Body of pancreas (tissue), 4 donors: Measurements from ENCODE around the gene STK35. TPM values are rescaled to one million over a fixed set of nuclear protein-coding genes. Genes with fewer than 3 reads are reported as not detected.

ENCODE experiments used
- ATAC-seq: fragments of 150-250 bp; one replicate; pipeline ENCODE4 v1.9.1; 2016
- DNase-seq, 4 donors: peaks; one replicate each; pipeline ENCODE4 v3.0.0-alpha.2; 2019
- H3K27ac ChIP-seq, 4 donors: fragments of 200-600 bp; sonication (generic); 1 replicate in 3 of 4; 2 replicates in 1 of 4; pipeline versions ENCODE4 v1.5.1 to v1.6.1; 2016 to 2019; ENCODE audit warnings: mild to moderate bottlenecking in 1 of 4, mixed read lengths in 1 of 4, moderate library complexity in 1 of 4
- H3K27me3 ChIP-seq, 2 donors: fragments of 200-600 bp; sonication (generic); one replicate each; pipeline ENCODE4 v1.6.0; 2016; ENCODE audit warnings: mild to moderate bottlenecking in 1 of 2
- H3K36me3 ChIP-seq, 2 donors: fragments of 200-600 bp; sonication (generic); replicated peaks in 1 of 2; 2 replicates each; pipeline ENCODE4 v1.5.1; 2016; ENCODE audit warnings: low read depth in 2 of 2; ENCODE audit not compliant: insufficient read depth in 1 of 2
- H3K4me1 ChIP-seq: fragments of 200-600 bp; sonication (generic); one replicate; pipeline ENCODE4 v1.6.0; 2016
- H3K4me3 ChIP-seq, 2 donors: fragments of 200-600 bp; sonication (generic); 1 replicate in 1 of 2; 2 replicates in 1 of 2; pipeline ENCODE4 v1.5.1; 2016 to 2019
- H3K9me3 ChIP-seq, 3 donors: fragments of 200-600 bp; sonication (generic); 1 replicate in 2 of 3; 2 replicates in 1 of 3; pipeline ENCODE4 v1.5.1; 2016
- CTCF ChIP-seq, 7 experiments: fragments of 450-650 bp in 4 of 7; fragments of 200-600 bp in 3 of 7; sonication (generic) in 3 of 7; IDR thresholded peaks; one replicate each; pipeline ENCODE4 v1.5.1; 2016 to 2019; ENCODE audit warnings: antibody characterized with exemption in 7 of 7
- POLR2A ChIP-seq, 3 donors: fragments of 450-650 bp; IDR thresholded peaks; one replicate each; pipeline ENCODE4 v1.6.1; 2016; ENCODE audit warnings: antibody characterized with exemption in 3 of 3, mild to moderate bottlenecking in 2 of 3
- WGBS, 2 donors: methylation state at CpG; one replicate each; pipeline ENCODE4 v1.1.5; 2017; 5-methylcytosine and 5-hydroxymethylcytosine counted together
- intact Hi-C: fragments of 100-400 bp; cut with DNase I; formaldehyde crosslinking; loops from one replicate; pipeline ENCODE4 v1.15.1; 2023
- total RNA-seq, 2 donors: library from RNA; depleted of rRNA; stranded (reverse); fragments of >200 nt; gene quantifications; one replicate each; pipeline ENCODE4 v1.1.0, GENCODE V29; 2016

STK35 gene
- total RNA-seq, 2 donors from 2014 or later = 8.6 to 22.7 TPM

- no peaks in the 10 kb centered on the region for H3K9me3 ChIP-seq
- H3K36me3 ChIP-seq = no peaks in the 10 kb centered on the region
- TF ChIP-seq CTCF (IDR thresholded peaks at IDR 0.05) (no peak), POLR2A (IDR thresholded peaks at IDR 0.05) (no peak)
- no peak for DNase-seq
- 76 to 85% methylated on average over 2 of the region's 2 CpGs for WGBS, 2 donors
- no peaks in the 10 kb centered on the region for H3K4me1 ChIP-seq
- no peaks in the 10 kb centered on the region for H3K27me3 ChIP-seq
- H3K4me3 ChIP-seq = no peak overlapping the region
- no peak overlapping the region for H3K27ac ChIP-seq
- intact Hi-C loops = no loop called here
- ATAC-seq = no peak
Measured at GRCh38 chr20:2138396-2138795, 36.8 kb downstream of the STK35 start.

- H3K27me3 ChIP-seq = no peaks in the 10 kb centered on the region
- no peak overlapping the region for H3K27ac ChIP-seq
- H3K36me3 ChIP-seq = no peaks in the 10 kb centered on the region
- H3K4me1 ChIP-seq = no peaks in the 10 kb centered on the region
- ATAC-seq (no peak), DNase-seq (no peak)
- TF ChIP-seq CTCF (IDR thresholded peaks at IDR 0.05) = no peak
- TF ChIP-seq POLR2A (IDR thresholded peaks at IDR 0.05) = no peak
- intact Hi-C loops = no loop called here
- H3K4me3 ChIP-seq = no peak overlapping the region
- H3K9me3 ChIP-seq = no peaks in the 10 kb centered on the region
- 92 to 94% methylated on average over 5 to 6 of the region's 6 CpGs for WGBS, 2 donors
Measured at GRCh38 chr20:2139250-2139649, 37.6 kb downstream of the STK35 start.

GRCh38 chr20:2139736-2140135 is 38.1 kb downstream of the STK35 start:
- H3K27me3 ChIP-seq = no peaks in the 10 kb centered on the region
- no peaks in the 10 kb centered on the region for H3K9me3 ChIP-seq
- H3K36me3 ChIP-seq = no peaks in the 10 kb centered on the region
- WGBS, 2 donors = 82 to 88% methylated on average over 2 of the region's 2 CpGs
- H3K4me1 ChIP-seq = no peaks in the 10 kb centered on the region
- TF ChIP-seq CTCF (IDR thresholded peaks at IDR 0.05) (no peak), POLR2A (IDR thresholded peaks at IDR 0.05) (no peak)
- intact Hi-C loops = no loop called here
- DNase-seq = no peak
- H3K4me3 ChIP-seq = no peak overlapping the region
- H3K27ac ChIP-seq = no peak overlapping the region
- ATAC-seq = no peak

- H3K4me3 ChIP-seq = no peak overlapping the region
- H3K27ac ChIP-seq = no peak overlapping the region
- H3K4me1 ChIP-seq = no peaks in the 10 kb centered on the region
- no peaks in the 10 kb centered on the region for H3K36me3 ChIP-seq
- no peaks in the 10 kb centered on the region for H3K9me3 ChIP-seq
- WGBS, 2 donors = 57% methylated on average over 1 of the region's 1 CpG; no CpG with 5 or more reads in 1 of the 2 donors
- ATAC-seq (peak; percentile 27), DNase-seq (peak in 3 of 4 donors; percentile 23 to 43 (median 23))
- TF ChIP-seq POLR2A (IDR thresholded peaks at IDR 0.05) = no peak
- TF ChIP-seq CTCF (IDR thresholded peaks at IDR 0.05) = no peak
- intact Hi-C loops = no loop called here
- no peaks in the 10 kb centered on the region for H3K27me3 ChIP-seq
Measured at GRCh38 chr20:2140561-2140960, 38.9 kb downstream of the STK35 start.
